SU-DHL-6 (cell line): Measurements from ENCODE around the gene DMGDH.

Source experiments
- EZH2phosphoT487 ChIP-seq: fragments of 200-600 bp; sonication (generic), shearing (Covaris generic); conservative IDR thresholded peaks from 2 replicates; pipeline ENCODE4 v1.6.1; 2018; ENCODE audit warnings: mild to moderate bottlenecking, antibody characterized with exemption, low read length, moderate library complexity, mixed read lengths
- TF ChIP-seq, protein P1 (sequence below): fragments of 200-600 bp; sonication (generic); IDR thresholded peaks from one replicate; pipeline ENCODE4 v1.5.1; 2017; ENCODE audit warnings: antibody characterized with exemption, mild to moderate bottlenecking, low read length, moderate library complexity; ENCODE audit not compliant: insufficient read depth, poor library complexity, severe bottlenecking

DNA sequence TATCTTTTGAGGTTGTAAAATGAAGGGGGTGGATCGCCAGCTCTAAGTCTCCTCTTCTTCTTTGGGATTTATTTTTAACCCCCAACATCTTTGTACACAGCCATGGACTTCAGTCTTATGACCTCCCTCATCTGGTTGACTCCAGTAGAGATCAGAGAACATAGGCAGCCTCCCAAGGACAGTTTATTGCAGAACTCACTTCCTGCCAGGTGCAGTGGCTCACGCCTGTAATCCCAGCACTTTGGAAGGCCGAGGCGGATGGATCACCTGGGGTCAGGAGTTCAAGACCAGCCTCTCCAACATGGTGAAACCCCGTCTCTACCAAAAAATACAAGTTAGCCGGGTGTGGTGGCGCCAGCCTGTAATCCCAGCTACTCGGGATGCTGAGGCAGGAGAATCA lies 39.3 kb upstream of the DMGDH start:
- TF ChIP-seq, protein P1, sequence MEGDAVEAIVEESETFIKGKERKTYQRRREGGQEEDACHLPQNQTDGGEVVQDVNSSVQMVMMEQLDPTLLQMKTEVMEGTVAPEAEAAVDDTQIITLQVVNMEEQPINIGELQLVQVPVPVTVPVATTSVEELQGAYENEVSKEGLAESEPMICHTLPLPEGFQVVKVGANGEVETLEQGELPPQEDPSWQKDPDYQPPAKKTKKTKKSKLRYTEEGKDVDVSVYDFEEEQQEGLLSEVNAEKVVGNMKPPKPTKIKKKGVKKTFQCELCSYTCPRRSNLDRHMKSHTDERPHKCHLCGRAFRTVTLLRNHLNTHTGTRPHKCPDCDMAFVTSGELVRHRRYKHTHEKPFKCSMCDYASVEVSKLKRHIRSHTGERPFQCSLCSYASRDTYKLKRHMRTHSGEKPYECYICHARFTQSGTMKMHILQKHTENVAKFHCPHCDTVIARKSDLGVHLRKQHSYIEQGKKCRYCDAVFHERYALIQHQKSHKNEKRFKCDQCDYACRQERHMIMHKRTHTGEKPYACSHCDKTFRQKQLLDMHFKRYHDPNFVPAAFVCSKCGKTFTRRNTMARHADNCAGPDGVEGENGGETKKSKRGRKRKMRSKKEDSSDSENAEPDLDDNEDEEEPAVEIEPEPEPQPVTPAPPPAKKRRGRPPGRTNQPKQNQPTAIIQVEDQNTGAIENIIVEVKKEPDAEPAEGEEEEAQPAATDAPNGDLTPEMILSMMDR = no peak
- TF ChIP-seq EZH2phosphoT487 = no peak
